OCI-LY7 (cell line): ENCODE data around the gene ADAM15. TPM values are rescaled to one million over a fixed set of nuclear protein-coding genes. Genes with fewer than 3 reads are reported as not detected.

ENCODE experiments used
- BruUV-seq: library from RNA; stranded (reverse); fragments of 400-500 nt; replicated peaks from 2 replicates; lab custom pipeline; 2021; lab: Mats Ljungman, UMichigan
- CTCF ChIA-PET: fragments of 300-600 bp; sonication (Branson Sonifier 250); formaldehyde crosslinking; loops from one replicate; lab custom pipeline; 2022; ENCODE audit warnings: antibody characterized with exemption; ENCODE audit not compliant: unreplicated experiment; lab: Charles Lee
- POLR2A ChIA-PET: fragments of 300-600 bp; sonication (Branson Sonifier 250); formaldehyde crosslinking; loops from one replicate; lab custom pipeline; 2022; ENCODE audit warnings: antibody characterized with exemption; lab: Charles Lee
- DNase-seq: peaks from one replicate; pipeline ENCODE4 v3.0.0-alpha.2; 2015; ENCODE audit warnings: low spot score
- H2AFZ ChIP-seq: fragments of 200-600 bp; sonication (generic), shearing (Covaris generic); 2 replicates; pipeline ENCODE4 v1.6.1; 2014; ENCODE audit warnings: mild to moderate bottlenecking, antibody characterized with exemption, low read length, moderate library complexity
- H3K27ac ChIP-seq: fragments of 200-600 bp; sonication (generic); 2 replicates; pipeline ENCODE4 v1.5.1; 2014; ENCODE audit warnings: mixed run types, low read depth, mild to moderate bottlenecking, moderate library complexity, low read length, inconsistent platforms; ENCODE audit not compliant: poor library complexity, severe bottlenecking
- H3K36me3 ChIP-seq: fragments of 200-600 bp; sonication (generic); 2 replicates; pipeline ENCODE4 v1.6.1; 2014; ENCODE audit warnings: mild to moderate bottlenecking, antibody characterized with exemption, low read length, moderate library complexity, mixed read lengths; ENCODE audit not compliant: insufficient read depth
- H3K4me1 ChIP-seq: fragments of 200-600 bp; sonication (generic); 2 replicates; pipeline ENCODE4 v1.5.1; 2014; ENCODE audit warnings: mild to moderate bottlenecking, low read length; ENCODE audit not compliant: insufficient read depth, poor library complexity, severe bottlenecking
- H3K4me2 ChIP-seq: fragments of 200-600 bp; sonication (generic); 2 replicates; pipeline ENCODE4 v1.6.1; 2014; ENCODE audit warnings: mild to moderate bottlenecking, low read length
- H3K4me3 ChIP-seq: fragments of 200-600 bp; sonication (generic); 2 replicates; pipeline ENCODE4 v1.5.1; 2014; ENCODE audit warnings: mild to moderate bottlenecking, low read depth, low read length; ENCODE audit not compliant: poor library complexity, severe bottlenecking
- H3K79me2 ChIP-seq: fragments of 200-600 bp; sonication (generic); 2 replicates; pipeline ENCODE4 v1.6.1; 2016; ENCODE audit warnings: low read depth, mild to moderate bottlenecking, low read length, moderate library complexity, mixed read lengths; ENCODE audit not compliant: insufficient read depth
- H3K9me2 ChIP-seq: fragments of 200-600 bp; sonication (generic); 2 replicates; pipeline ENCODE4 v1.6.1; 2016; ENCODE audit warnings: mild to moderate bottlenecking, low read length, mixed read lengths; ENCODE audit not compliant: insufficient read depth
- H3K9me3 ChIP-seq: fragments of 200-600 bp; sonication (generic); 2 replicates; pipeline ENCODE4 v1.6.1; 2014; ENCODE audit warnings: mild to moderate bottlenecking, mixed run types, low read length, mixed read lengths
- H4K20me1 ChIP-seq: fragments of 200-600 bp; sonication (generic); 2 replicates; pipeline ENCODE4 v1.6.1; 2014; ENCODE audit warnings: mild to moderate bottlenecking, antibody characterized with exemption, low read length, moderate library complexity, mixed read lengths; ENCODE audit not compliant: insufficient read depth
- EZH2phosphoT487 ChIP-seq: fragments of 200-600 bp; sonication (generic); IDR thresholded peaks from 2 replicates; pipeline ENCODE4 v1.6.1; 2018; ENCODE audit warnings: low read depth, borderline replicate concordance, mild to moderate bottlenecking, mixed run types, antibody characterized with exemption, low read length, moderate library complexity, mixed read lengths
- intact Hi-C: fragments of 100-400 bp; cut with micrococcal nuclease; formaldehyde crosslinking; loops from one replicate; pipeline ENCODE4 v1.10.0; 2022; ENCODE audit not compliant: unreplicated experiment
- total RNA-seq, 2 experiments: library from RNA; depleted of rRNA in 1 of 2; stranded (reverse); fragments of >200 nt in 1 of 2; shearing (Covaris generic) in 1 of 2; gene quantifications; 2 replicates each; pipeline ENCODE4 v1.2.3, GENCODE V29; 2014 to 2022
- TF ChIP-seq, protein P1 (sequence below): fragments of 200-600 bp; sonication (generic); conservative IDR thresholded peaks from 2 replicates; pipeline ENCODE4 v1.5.1; 2014; ENCODE audit warnings: mild to moderate bottlenecking, antibody characterized with exemption, low read length, moderate library complexity, mixed read lengths

The ADAM15 gene
- total RNA-seq, 2 experiments from 2014 or later = 19.7 to 56.1 TPM

DNA sequence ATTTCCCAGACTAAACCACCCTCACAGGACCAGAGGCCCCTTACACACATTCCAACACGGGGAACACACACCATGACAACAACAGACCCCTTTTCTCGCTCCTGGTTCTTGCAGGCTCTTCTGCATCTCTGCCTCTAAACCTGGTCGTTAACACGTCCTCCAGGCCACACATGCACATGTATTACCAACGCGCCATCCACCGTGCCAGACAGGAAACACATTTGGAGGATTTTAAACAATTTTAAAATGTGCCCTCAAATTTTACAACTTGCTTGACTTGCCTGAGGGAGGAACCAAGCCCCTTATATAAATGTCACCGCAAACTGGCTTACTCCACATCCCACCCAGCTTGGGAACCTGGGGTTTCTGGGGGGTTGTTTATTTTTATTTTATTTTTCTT lies 59.7 kb downstream of the ADAM15 start:
- CTCF ChIA-PET = no interaction called here
- H2AFZ ChIP-seq = no peak overlapping the region
- no peaks in the 10 kb centered on the region for H3K36me3 ChIP-seq
- H4K20me1 ChIP-seq = no peaks in the 10 kb centered on the region
- no peak for TF ChIP-seq EZH2phosphoT487
- TF ChIP-seq, protein P1, sequence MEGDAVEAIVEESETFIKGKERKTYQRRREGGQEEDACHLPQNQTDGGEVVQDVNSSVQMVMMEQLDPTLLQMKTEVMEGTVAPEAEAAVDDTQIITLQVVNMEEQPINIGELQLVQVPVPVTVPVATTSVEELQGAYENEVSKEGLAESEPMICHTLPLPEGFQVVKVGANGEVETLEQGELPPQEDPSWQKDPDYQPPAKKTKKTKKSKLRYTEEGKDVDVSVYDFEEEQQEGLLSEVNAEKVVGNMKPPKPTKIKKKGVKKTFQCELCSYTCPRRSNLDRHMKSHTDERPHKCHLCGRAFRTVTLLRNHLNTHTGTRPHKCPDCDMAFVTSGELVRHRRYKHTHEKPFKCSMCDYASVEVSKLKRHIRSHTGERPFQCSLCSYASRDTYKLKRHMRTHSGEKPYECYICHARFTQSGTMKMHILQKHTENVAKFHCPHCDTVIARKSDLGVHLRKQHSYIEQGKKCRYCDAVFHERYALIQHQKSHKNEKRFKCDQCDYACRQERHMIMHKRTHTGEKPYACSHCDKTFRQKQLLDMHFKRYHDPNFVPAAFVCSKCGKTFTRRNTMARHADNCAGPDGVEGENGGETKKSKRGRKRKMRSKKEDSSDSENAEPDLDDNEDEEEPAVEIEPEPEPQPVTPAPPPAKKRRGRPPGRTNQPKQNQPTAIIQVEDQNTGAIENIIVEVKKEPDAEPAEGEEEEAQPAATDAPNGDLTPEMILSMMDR = no peak
- no TSS peak for BruUV-seq
- H3K27ac ChIP-seq = no peak overlapping the region
- H3K4me1 ChIP-seq = peaks cover 11% of the 10 kb centered on the region
- H3K79me2 ChIP-seq = no peaks in the 10 kb centered on the region
- no peak overlapping the region for H3K4me2 ChIP-seq
- intact Hi-C loops = no loop called here
- DNase-seq = no peak
- H3K9me2 ChIP-seq = no peaks in the 10 kb centered on the region
- no peaks in the 10 kb centered on the region for H3K9me3 ChIP-seq
- POLR2A ChIA-PET = no interaction called here
- no peak overlapping the region for H3K4me3 ChIP-seq

Other genes with a start within 250 kb of the ADAM15 start
- gene KCNN3, start 181.0 kb upstream of the ADAM15 start, total RNA-seq (2014; rRNA removed; shearing (Covaris generic)) = 11.4 and 14.8 TPM in 2 replicates
- gene KCNN3, start 181.0 kb upstream of the ADAM15 start, total RNA-seq (2022) = 44.5 and 50.8 TPM in 2 replicates
- 16.3 and 19.1 TPM in 2 replicates for gene PMVK, start 114.6 kb upstream of the ADAM15 start, total RNA-seq (2014; rRNA removed; shearing (Covaris generic))
- gene PMVK, start 114.6 kb upstream of the ADAM15 start, total RNA-seq (2022) = 45.9 and 54.0 TPM in 2 replicates
- 23.8 and 26.6 TPM in 2 replicates for gene PBXIP1, start 95.2 kb upstream of the ADAM15 start, total RNA-seq (2014; rRNA removed; shearing (Covaris generic))
- 37.7 and 39.8 TPM in 2 replicates for gene PBXIP1, start 95.2 kb upstream of the ADAM15 start, total RNA-seq (2022)
- gene PYGO2, start 89.5 kb upstream of the ADAM15 start, total RNA-seq (2014; rRNA removed; shearing (Covaris generic)) = 36.5 and 44.3 TPM in 2 replicates
- 47.3 and 53.1 TPM in 2 replicates for gene PYGO2, start 89.5 kb upstream of the ADAM15 start, total RNA-seq (2022)
- gene SHC1, start 80.6 kb upstream of the ADAM15 start, total RNA-seq (2014; rRNA removed; shearing (Covaris generic)) = 31.4 and 37.6 TPM in 2 replicates
- gene SHC1, start 80.6 kb upstream of the ADAM15 start, total RNA-seq (2022) = 77.4 and 84.0 TPM in 2 replicates
- 149 and 204 TPM in 2 replicates for gene CKS1B, start 76.6 kb upstream of the ADAM15 start, total RNA-seq (2014; rRNA removed; shearing (Covaris generic))
- 230 and 260 TPM in 2 replicates for gene CKS1B, start 76.6 kb upstream of the ADAM15 start, total RNA-seq (2022)
- 52.7 and 55.7 TPM in 2 replicates for gene FLAD1, start 68.0 kb upstream of the ADAM15 start, total RNA-seq (2014; rRNA removed; shearing (Covaris generic))
- 57.0 and 57.9 TPM in 2 replicates for gene FLAD1, start 68.0 kb upstream of the ADAM15 start, total RNA-seq (2022)
- gene LENEP, start 57.7 kb upstream of the ADAM15 start, total RNA-seq (2014; rRNA removed; shearing (Covaris generic)) = 0.95 and 2.3 TPM in 2 replicates
- 0.78 and 1.5 TPM in 2 replicates for gene LENEP, start 57.7 kb upstream of the ADAM15 start, total RNA-seq (2022)
- 14.2 and 16.3 TPM in 2 replicates for gene ZBTB7B, start 48.5 kb upstream of the ADAM15 start, total RNA-seq (2014; rRNA removed; shearing (Covaris generic))
- gene ZBTB7B, start 48.5 kb upstream of the ADAM15 start, total RNA-seq (2022) = 22.2 and 23.2 TPM in 2 replicates
- 0.85 and 1.7 TPM in 2 replicates for gene DCST2, start 17.5 kb upstream of the ADAM15 start, total RNA-seq (2014; rRNA removed; shearing (Covaris generic))
- gene DCST2, start 17.5 kb upstream of the ADAM15 start, total RNA-seq (2022) = 2.0 and 3.9 TPM in 2 replicates
- not detected in 2 replicates for gene DCST1, start 17.5 kb upstream of the ADAM15 start, total RNA-seq (2014; rRNA removed; shearing (Covaris generic))
- not detected in 2 replicates for gene DCST1, start 17.5 kb upstream of the ADAM15 start, total RNA-seq (2022)
- 10.5 and 11.5 TPM in 2 replicates for gene EFNA4, start 12.4 kb downstream of the ADAM15 start, total RNA-seq (2014; rRNA removed; shearing (Covaris generic))
- gene EFNA4, start 12.4 kb downstream of the ADAM15 start, total RNA-seq (2022) = 9.0 and 10.1 TPM in 2 replicates
- 5.7 and 6.7 TPM in 2 replicates for gene EFNA3, start 27.5 kb downstream of the ADAM15 start, total RNA-seq (2014; rRNA removed; shearing (Covaris generic))
- gene EFNA3, start 27.5 kb downstream of the ADAM15 start, total RNA-seq (2022) = 4.8 and 10.8 TPM in 2 replicates
- gene EFNA1, start 76.6 kb downstream of the ADAM15 start, total RNA-seq (2014; rRNA removed; shearing (Covaris generic)) = not detected in 2 replicates
- not detected in 2 replicates for gene EFNA1, start 76.6 kb downstream of the ADAM15 start, total RNA-seq (2022)
- gene SLC50A1, start 84.5 kb downstream of the ADAM15 start, total RNA-seq (2014; rRNA removed; shearing (Covaris generic)) = 11.6 and 12.3 TPM in 2 replicates
- 46.1 and 48.0 TPM in 2 replicates for gene SLC50A1, start 84.5 kb downstream of the ADAM15 start, total RNA-seq (2022)
- gene DPM3, start 89.2 kb downstream of the ADAM15 start, total RNA-seq (2014; rRNA removed; shearing (Covaris generic)) = 32.5 and 41.8 TPM in 2 replicates
- gene DPM3, start 89.2 kb downstream of the ADAM15 start, total RNA-seq (2022) = 56.2 and 65.9 TPM in 2 replicates
- 80.5 and 128 TPM in 2 replicates for gene KRTCAP2, start 122.0 kb downstream of the ADAM15 start, total RNA-seq (2014; rRNA removed; shearing (Covaris generic))
- 141 and 166 TPM in 2 replicates for gene KRTCAP2, start 122.0 kb downstream of the ADAM15 start, total RNA-seq (2022)
- gene TRIM46, start 122.5 kb downstream of the ADAM15 start, total RNA-seq (2014; rRNA removed; shearing (Covaris generic)) = 1.3 and 3.1 TPM in 2 replicates
- 3.9 and 4.5 TPM in 2 replicates for gene TRIM46, start 122.5 kb downstream of the ADAM15 start, total RNA-seq (2022)
- 6.9 and 11.1 TPM in 2 replicates for gene THBS3, start 156.6 kb downstream of the ADAM15 start, total RNA-seq (2014; rRNA removed; shearing (Covaris generic))
- gene THBS3, start 156.6 kb downstream of the ADAM15 start, total RNA-seq (2022) = 28.7 and 37.1 TPM in 2 replicates
- gene MTX1, start 157.4 kb downstream of the ADAM15 start, total RNA-seq (2014; rRNA removed; shearing (Covaris generic)) = 67.6 and 70.2 TPM in 2 replicates
- gene MTX1, start 157.4 kb downstream of the ADAM15 start, total RNA-seq (2022) = 43.9 and 45.7 TPM in 2 replicates
- gene ENTREP3, start 204.2 kb downstream of the ADAM15 start, total RNA-seq (2014; rRNA removed; shearing (Covaris generic)) = 6.6 and 9.1 TPM in 2 replicates
- 53.1 and 59.3 TPM in 2 replicates for gene ENTREP3, start 204.2 kb downstream of the ADAM15 start, total RNA-seq (2022)
- 45.4 and 58.3 TPM in 2 replicates for gene SCAMP3, start 211.0 kb downstream of the ADAM15 start, total RNA-seq (2014; rRNA removed; shearing (Covaris generic))
- gene SCAMP3, start 211.0 kb downstream of the ADAM15 start, total RNA-seq (2022) = 66.0 and 74.7 TPM in 2 replicates
- 59.8 and 96.7 TPM in 2 replicates for gene CLK2, start 222.2 kb downstream of the ADAM15 start, total RNA-seq (2014; rRNA removed; shearing (Covaris generic))
- 107 and 121 TPM in 2 replicates for gene CLK2, start 222.2 kb downstream of the ADAM15 start, total RNA-seq (2022)
- gene HCN3, start 226.1 kb downstream of the ADAM15 start, total RNA-seq (2014; rRNA removed; shearing (Covaris generic)) = 4.9 and 6.7 TPM in 2 replicates
- gene HCN3, start 226.1 kb downstream of the ADAM15 start, total RNA-seq (2022) = 19.0 and 19.2 TPM in 2 replicates